ENCODE measurements around the gene SZT2.
"Not testable (repeated sequence)": the region's sequence is repeated elsewhere in the genome, so short reads cannot be mapped to it uniquely, and the experiment has no call there.

Gene SZT2

DNA sequence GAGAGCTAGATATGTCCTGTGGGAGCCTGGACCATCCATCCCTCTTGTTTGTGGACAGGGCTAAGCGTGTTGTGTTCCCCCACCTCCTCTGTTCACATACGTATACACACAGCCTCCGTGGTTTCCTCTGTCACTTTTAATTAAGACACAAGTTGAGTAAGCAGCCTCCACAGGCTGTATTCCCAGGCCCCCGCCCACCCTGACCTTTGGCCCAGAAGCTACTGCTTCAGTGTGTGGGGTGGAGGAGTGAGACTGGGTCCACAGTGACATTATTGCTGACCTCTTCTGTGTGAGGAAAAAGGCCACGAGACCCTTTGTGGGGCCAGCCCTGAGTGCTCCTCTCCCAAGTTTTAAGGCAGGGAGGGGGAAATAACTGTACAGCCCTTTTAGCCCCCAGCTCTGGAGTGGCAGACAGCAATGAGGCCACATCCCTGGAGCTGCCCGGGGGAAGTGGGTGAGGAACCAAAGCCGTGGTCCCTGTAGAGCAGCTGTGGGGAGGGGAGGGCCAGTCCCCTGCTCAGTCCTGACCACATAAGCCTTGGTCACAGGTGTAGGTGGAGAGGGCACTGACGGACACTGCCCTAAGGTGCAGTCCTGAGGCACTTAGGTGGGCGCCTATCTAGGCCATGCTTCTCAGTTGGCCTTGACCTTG is 26.3 kb upstream of the SZT2 start:
- DNase-seq: no peak

DNA sequence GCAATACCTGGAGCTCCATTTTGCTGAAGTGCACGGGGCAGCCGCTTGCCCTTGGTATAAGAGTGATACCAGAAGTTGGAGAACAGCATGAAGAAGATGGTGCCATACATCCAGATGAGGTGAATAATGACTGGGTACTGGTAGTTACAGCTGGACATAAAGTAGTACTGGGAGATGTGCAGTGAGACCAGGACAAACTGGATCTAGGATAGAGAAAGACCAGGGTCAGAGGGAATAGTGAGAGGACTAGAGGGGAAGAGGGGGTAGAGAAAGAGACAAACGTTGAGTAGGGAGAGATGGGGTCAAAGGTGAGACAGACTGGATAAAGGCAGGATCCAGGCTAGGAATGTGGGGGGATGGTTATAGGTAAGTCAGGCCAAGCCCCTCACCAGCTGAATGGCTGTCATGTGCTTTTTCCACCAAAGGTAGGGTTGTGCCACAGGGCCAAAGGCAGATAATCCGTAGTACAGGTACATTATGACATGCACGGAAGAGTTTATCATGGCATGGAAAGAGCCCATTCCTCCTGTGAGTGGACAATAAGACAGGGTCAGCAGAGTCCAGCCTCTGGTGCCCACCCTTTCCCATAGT is 25.7 kb upstream of the SZT2 start:
- no peak for DNase-seq

DNA sequence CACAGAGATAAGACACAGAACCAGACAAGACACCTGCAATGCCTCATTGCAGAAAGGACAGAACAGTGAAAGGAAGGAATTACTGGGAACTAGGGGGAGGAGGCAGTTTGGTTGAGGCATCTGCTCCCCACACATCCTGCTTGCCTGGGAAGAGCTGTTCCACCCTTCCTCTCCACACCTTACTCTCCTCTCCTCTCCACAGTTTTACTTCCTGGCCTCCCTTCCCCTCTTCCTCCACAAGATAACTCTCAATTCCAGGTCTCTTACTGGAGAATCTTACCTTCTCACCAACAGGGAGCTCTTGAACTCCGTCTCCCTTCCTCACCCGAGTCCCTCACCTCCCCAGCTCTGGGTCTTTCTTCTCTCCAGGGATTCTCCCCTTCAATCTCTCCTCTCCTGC is 24.0 kb upstream of the SZT2 start:
- DNase-seq: no peak

DNA sequence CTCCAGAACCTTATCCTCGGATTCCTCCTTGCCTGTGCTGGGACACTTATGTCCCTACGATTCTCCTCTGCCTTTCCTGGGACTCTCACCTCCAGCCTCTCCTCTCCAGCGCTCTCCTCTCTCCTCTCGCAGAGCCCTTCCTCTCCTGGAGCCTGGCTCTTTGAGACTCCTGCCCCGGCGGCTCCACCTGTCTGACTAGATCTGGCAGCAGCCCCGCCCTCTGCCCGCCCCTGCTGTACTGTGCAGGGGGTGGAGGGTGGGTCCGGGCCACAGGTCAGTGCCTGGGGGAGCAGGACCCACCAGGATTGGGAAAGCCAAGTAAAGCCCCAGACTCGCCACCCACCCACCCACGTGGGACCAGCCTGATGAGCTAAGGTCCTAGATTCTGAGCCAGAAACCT is 23.5 kb upstream of the SZT2 start:
- DNase-seq: no peak

DNA sequence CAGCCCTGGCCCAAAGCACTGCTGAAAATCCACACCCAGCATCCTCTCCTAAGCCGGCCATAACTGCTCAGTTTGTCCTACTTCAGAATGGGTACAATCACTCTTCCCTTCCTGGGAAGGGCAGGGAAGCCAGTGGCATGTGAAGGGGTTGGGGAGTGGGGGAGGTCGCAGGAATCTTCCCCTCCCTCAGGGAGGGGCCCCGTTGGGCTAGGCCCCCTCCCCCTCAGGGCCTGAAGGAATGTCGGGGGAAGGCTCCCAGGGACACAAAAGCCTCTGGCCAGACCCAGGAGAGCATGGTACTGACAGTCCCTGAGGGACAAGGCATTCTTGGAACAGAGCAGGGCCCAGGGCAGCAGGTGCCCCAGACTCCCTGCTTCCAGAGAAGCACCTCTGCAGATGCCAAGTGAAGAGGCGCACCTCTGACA is 23.1 kb upstream of the SZT2 start:
- peak; percentile 49 for DNase-seq

DNA sequence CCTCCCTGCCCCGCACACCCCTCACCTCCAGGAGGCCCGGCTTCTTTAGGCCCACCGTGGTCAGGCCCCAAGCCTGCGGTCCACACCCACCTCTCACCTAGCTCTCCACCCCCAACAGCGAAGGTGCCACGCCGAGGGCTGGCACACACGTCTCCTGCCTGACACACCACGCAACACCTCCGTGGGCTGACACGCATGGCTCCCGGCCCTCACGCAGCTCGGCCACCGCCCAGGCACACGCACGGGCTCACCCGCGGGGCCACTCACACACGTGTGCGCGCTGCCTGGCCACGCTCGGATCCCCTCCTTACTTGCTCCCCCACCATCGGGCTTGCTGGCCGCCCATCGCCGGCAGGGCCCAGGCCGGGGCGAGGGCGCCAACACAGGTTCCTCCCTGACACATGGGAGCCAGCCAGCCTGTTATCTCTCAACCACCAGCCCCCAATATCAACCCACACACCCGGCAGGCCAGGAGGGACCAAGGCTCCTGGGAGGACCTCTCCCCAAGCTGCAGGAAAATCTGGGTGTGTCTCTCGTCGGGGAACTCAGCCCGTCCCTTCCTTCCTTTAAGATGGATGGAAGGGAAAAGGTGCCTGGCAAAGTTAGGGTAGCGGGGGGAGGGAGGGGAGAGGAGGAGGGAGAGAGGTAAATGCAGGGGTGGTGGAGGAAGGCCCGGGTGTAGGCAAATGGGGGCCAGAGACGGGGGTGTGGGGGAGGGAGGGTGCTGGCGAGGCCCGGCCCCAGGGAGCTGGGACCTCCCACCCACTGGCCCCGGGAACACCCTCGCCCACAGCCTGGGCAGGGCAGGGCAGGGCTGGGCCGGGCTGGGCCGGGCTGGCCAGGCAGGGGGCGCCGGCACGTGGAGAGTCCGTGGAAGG is 22.4 kb upstream of the SZT2 start:
- no peak for DNase-seq

DNA sequence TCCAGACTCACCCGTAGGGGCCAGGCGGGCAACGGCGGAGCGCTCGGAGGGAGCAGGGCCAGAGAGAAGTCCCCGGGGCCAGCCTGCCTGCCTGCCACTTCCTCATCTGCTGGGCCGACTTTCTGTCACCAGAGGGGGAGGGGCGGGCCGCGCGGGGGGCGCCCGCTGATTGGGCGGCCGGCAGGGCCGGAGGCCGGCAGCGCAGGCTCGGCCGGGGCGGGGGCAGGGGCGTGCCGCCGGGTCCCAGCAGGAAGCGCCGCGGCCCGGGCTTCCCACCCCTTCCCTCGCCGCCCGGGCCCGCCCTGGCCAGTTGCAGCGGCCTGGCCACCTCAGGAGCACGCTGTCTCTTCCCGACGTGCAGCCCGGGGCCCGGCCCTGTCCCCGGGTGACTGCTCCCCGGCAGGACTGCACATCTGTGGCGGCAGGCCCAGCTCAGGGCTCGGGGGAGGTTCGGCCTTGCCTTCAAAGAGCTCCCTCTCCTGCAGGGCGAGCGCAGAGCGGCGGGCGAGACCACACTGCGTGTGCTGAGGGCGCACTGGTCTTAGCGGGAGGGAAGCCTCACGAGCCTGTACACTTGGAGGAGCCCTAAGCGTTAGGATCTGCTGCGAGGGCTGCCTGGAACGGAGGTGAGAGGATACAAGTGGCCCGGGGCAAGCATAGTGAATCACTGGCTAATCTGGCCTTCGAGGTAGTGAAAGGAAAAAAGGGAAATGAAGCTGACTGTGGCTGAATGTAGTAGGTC is 21.6 kb upstream of the SZT2 start, which contains the start of gene ELOVL1:
Gene ELOVL1, minus strand, starts transcription at position 108 of the 742 bp plus-strand sequence. CDS start 2,402 bp downstream, outside the sequence.
- DNase-seq: peak; percentile 90

DNA sequence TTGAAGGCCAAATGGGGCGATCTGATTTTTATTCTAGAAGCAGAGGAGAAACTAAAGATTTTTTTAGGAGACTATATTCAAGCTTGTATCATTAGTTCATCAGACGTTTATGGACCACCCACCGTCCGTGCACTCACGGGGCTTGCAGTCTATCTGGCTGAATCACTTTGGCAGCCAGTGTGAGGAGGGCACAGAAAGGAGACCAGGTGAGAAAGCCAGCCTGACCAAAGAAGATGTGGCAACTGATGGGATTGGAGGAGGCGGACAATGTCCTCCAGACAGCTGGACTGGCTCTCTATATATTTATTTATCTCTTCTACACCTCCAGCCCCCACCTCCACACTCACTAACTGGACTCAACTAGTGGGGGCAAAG is 21.1 kb upstream of the SZT2 start:
- peak; percentile 19 for DNase-seq

DNA sequence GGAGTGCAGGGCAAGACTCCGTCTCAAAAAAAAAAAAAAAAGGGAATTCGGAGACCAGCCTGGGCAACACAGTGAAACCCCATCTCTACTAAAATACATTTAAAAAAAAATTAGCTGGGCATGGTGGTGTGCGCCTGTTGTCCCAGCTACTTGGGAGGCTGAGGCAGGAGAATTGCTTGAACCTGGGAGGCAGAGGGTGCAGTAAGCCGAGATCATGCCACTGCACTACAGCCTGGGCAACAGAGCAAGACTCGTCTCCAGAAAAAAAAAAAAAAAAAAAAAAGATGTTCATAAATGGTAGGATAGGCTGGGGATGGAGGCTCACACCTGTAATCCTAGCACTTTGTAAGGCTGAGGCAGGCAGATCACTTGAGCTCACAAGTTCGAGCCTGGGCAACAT is 19.9 kb upstream of the SZT2 start:
- DNase-seq: not testable (repeated sequence)

DNA sequence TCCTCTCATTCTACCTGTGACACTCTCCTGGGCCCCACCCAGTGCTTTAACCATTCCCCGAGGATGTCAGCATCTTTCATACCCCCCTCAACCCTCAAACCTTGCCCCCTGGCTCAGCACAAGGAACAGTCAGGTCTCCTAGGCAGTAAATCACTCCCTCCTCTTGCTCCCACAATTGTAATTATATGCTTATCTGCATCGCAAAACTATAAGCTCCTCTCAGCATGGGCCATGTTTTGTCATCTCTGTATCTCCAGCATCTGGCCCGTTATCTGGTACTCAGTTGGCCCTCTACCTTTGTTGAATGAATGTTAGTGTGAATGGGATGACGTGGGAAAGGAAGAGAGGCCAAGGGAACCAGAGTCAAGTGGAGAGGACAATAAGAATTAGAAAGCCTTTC is 19.1 kb upstream of the SZT2 start:
- DNase-seq: no peak

DNA sequence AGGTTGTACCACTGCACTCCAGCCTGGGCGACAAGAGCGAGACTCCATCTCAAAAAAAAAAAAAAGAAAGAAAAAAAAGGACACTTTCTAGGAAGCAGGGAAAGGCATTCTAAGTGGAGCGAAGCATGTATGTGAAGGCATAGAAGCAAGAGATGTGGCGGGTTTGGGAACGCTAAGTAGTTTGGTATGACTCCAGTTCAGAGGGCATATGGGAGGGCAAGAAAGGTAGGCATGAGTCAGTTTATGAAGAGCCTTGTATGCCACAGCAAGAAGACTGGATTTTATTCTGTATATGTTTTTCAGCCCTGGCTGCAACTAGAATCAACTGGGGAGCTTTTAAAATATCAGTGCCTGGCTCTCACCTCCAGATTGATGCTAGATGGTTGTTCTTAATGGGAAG is 17.5 kb upstream of the SZT2 start:
- DNase-seq: no peak

DNA sequence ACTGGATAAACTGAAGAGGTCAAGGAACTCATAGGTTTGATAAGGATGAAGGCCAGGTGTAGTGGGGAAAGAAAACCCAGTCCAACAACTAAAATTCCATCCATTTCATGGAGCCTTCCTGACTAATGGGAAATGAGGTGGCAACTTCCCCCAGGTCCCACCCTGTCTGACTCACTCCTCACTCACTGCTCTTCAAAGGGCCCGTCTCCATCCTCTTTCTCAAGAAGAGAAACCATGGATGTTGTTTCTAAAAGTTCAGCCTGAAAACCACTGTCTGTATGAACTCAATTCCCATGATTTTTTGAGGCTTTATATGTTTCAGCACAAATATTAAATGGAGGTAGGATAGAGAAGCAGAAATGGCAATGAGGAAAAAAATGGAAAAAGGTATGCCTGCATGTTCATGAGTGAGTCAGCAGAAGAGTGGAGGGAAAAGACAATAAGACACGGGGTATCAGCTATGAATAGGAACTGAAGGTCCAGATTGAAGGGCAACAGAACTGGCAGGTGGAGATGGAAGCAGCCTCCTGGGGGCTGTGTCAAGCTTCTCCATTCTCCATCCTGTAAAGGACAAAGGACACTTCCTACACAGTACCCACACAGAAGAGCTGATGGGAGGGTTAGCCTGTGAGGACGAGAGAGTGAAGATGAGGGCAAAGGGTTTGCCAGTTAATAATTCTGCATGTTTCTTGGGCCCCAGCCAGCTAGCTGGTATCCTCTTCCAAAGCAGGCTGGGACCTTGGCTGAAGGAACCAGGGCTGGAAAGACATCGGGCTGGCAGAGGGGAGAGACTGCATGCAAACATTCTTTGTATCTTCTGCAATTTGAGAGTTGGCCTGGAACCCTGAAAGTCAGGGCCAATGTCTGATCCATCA is 16.4 kb upstream of the SZT2 start:
- DNase-seq: peak; percentile 68

DNA sequence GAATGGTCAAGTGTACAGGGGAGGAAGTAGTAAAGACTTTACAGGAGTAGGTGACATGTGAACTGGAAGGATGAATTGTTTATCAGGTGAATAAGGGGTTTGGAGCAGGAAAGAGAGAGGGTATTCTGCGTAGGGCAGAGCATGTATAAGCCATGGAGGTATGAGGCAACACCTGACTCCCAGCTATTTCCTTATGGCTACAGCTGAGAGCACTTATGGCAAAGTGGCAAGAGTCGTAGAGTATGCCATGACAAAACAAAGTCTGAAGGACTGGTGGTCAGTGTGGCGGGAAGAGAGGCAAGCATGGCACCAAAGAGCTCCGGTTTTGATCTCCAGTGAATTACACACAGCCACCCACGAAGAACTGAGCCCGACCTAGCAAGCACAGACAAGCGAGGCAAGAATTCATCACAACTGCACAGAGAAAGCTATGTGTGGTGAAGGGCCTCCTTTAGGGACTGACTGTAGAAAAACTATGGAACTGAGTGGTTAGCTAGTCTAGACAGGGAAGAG is 12.9 kb upstream of the SZT2 start:
- DNase-seq: no peak

DNA sequence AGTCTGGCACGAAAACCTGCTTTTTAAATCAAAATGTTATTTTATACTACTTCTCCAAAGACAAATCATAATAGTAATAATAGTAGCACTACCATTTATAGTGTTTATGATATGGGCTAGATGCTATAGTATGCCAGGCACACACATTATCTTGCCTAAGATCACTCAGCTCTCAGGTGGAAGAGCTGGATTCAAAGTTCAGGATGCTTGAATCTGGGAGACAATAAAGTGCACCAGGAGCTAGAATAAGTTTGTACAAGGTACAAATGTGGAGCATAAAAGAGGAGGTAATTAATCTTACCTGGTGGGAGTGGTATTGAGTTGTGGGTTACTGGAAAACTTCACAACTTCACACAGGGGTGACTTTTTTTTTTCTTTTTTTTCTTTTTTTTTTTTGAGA is 11.9 kb upstream of the SZT2 start:
- DNase-seq: no peak

DNA sequence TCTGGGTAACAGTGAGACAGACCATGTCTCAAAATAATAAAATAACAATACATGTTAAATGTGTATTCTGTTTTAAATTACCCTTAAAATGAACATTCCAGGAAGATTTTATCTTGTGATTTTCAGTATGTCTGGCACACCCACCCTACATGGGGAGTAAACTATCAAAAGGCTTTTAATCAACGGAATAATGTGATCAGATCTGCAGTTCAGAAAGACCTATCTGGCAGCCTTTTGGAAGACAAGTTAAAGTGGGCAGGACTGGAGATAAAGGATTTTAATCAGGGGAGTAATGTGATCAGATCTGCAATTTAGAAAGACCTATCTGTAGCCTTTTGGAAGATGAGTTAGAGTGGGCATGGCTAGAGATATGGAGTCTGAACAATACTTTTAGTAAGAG is 10.2 kb upstream of the SZT2 start:
- DNase-seq: no peak

DNA sequence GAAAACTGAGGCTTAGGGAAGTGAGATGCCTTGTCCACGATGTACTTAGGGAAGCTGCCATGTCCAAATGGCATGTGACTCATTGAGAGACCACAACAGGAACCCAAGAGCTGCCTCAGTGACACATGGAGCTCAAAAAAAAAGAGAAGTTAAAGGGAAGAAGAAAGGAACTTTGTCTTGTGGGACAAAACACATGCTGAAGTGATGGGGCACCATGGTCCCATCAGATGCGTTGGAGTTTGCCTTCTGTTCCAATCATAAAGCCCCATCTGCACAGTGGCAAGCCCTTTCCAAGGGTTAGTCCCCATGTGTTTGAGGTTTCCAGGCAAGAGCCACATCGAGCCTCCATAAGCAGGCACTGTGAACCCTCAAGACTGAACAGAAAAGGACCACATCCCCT is 8.1 kb upstream of the SZT2 start:
- DNase-seq: no peak

DNA sequence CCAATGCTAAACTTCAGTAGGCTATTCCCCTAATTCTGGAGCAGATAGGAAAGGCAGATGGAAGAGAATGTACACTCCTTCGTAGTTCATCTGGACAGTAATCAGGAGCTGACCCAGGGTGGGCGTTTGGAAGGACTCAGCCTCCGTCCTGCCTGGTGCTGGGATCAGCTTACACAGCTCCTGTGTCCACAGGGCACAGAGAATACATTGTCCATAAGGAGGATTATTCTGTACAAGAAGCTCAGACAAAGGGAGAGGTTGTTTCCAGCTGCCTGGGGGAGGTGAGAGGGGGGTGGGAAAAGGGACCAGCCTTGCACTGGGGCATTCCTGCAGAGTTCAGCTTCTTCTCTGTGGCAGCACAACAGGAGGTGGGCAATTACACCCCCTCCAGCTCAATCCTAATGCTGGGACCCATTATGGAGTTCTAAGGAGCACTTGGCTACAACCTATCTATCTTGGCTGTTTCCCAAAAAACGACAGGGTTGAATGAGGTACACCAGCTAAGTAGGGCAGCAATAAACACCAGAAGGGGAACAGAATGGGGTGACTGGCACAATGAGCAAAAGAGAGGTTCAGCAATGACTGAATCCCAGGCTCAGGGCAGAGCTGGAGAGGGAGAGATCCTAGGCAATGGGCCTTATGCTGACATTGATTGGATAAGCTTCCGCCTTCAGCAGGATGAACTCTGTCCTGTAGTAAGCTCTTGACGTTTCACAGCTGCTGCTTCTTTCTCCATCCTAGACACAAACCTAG is 7.5 kb upstream of the SZT2 start:
- no peak for DNase-seq

DNA sequence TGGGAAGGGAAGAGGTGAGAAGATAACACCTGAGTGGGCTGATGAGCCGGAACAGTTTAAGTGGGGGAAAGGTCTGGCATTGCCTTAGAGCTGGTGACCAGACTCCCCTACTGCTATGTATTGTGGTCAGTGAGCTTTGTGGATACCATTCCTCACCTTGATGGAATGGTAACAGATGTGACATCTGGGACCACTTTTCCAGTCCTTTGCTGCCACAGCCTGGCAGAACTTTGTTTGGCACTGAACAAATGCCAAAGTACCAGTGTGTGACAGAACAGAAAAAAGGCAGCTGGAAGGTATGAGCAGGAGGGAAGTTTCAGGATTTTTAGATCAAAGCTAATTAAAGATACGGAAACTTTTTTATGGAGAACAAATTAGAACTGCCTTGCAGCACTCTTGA is 6.2 kb upstream of the SZT2 start:
- DNase-seq: no peak

DNA sequence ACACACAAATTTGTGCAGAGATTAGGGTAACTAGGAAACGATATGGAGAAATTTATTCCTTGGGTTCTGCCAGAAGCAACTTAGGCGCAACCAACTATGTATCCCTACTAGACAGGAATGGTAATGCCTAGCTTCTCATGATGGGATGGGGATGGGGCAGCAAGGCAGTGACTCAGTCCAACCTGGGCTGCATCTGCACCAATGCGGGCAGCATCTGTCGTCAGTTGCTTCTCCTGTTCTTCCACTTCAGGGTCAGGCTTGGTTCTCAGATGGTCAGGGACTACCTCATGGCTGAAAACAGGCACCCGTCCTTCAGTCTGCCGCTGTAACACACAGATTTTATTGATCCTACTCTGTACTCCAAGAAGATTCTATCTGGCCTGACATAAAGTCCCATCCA is 3.0 kb upstream of the SZT2 start:
- DNase-seq: no peak

DNA sequence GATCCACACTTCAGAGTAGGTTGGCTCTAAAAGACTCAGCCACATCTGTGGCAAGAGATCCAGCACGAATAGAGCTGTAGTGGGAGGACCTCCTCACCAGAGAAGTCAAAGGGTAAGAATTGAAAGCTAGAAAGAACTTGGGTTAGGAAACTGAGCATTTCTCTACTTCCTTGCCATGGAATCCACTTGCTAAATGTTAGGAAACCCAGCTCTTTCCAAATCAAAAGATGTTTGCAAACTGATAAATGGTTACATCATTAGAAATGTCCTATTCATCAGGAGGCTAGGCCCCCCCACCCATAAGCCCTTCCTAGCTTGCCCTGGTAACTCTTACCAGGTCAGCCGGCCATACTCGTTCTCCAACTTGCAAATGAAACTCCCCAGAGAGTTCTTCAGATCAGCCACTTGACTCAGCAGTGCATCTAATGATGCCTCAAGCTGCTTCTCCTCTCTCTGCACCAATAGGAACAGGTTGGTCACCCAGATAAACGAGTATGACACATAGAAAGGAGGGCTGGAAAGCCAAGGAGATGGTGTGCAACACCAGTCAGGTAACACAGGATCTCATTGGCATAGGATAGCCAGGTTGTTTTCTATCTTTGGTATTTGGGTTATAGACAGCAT is 1.6 kb upstream of the SZT2 start:
- DNase-seq: no peak

DNA sequence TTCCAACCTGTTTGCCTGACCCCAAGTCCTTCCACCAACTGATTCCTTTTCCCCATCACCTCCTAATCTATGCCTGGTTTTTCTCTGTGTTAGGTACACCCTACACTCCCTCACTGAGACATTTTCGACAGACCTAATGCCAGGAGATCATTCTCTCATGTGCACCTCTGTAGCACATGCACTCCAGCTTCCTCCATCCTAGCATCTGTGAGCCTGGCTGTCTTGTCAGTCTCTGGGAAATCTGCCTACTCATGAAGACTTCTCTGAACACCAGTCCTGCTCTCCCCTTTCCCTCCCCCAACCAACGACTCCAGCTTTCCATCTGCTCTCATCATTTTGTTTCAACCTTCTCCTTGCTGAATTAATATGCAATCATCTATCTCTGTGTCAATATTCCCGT is 1.1 kb upstream of the SZT2 start:
- no peak for DNase-seq
